ENCODE measurements around the gene MAD1L1.

- TF ChIP-seq CTCF (IDR thresholded peaks at IDR 0.05; ENCODE audit: insufficient read depth, low read depth, low read length): no peak
- TF ChIP-seq EZH2 (IDR thresholded peaks at IDR 0.05; ENCODE audit: insufficient read depth, low read length): no peak
Observed at GRCh38 chr7:1925349-1925748, 307.4 kb downstream of the MAD1L1 start.
